K562 (cell line): Measurements from ENCODE around the gene DDX20. TPM values are rescaled to one million over a fixed set of nuclear protein-coding genes. Genes with fewer than 3 reads are reported as not detected.

ENCODE experiments used
- ATAC-seq: fragments of 200-7000 bp; cut with Tn5 transposase; 3 replicates; pipeline ENCODE4 v1.9.1; 2020; ENCODE audit warnings: moderate library complexity
- BruUV-seq: library from RNA; stranded (reverse); fragments of 400-500 nt; replicated peaks from 2 replicates; lab custom pipeline; 2021; lab: Mats Ljungman, UMichigan
- CTCF ChIA-PET: fragments of 300-600 bp; formaldehyde crosslinking; extraction: SDS; loops from one replicate; lab custom pipeline; 2021; ENCODE audit warnings: low intra/inter-chr PET ratio; lab: Yijun Ruan, JAX
- POLR2A ChIA-PET: fragments of 300-600, 350-650 bp; sonication (Branson Sonifier 250); formaldehyde crosslinking; extraction: SDS; loops from one replicate; lab custom pipeline; 2021; ENCODE audit warnings: antibody characterized with exemption, inconsistent platforms; lab: Yijun Ruan, JAX
- DNase-seq, 4 experiments: peaks; one replicate each; pipeline versions ENCODE4 v3.0.0 to v3.0.0-alpha.2; 2011 to 2018; ENCODE audit warnings: low spot score in 3 of 4, mixed read lengths in 3 of 4; ENCODE audit errors: extremely low read depth in 1 of 4
- FAIRE-seq: peaks from 2 replicates; lab custom pipeline; 2011; peaks lifted over from hg19 to GRCh38; lab: Jason Lieb, UNC
- H2AFZ ChIP-seq: 2 replicates; pipeline ENCODE4 v1.6.0; 2011; ENCODE audit warnings: low read depth, low read length, control low read depth, inconsistent platforms
- H3K27ac ChIP-seq: fragments of 200-600 bp; 3 replicates; pipeline ENCODE4 v1.8.0; 2011; ENCODE audit warnings: low read depth, mild to moderate bottlenecking, control low read depth, inconsistent platforms, low read length, moderate library complexity, mixed read lengths; ENCODE audit errors: extremely low read depth
- H3K27me3 ChIP-seq, 2 experiments: fragments of 300-600 bp in 1 of 2; 2 replicates in 1 of 2; 3 replicates in 1 of 2; pipeline versions ENCODE4 v1.6.0 to v1.8.0; 2011; ENCODE audit warnings: inconsistent platforms in 2 of 2, low read length in 2 of 2, mild to moderate bottlenecking in 1 of 2, mixed read lengths in 1 of 2, moderate library complexity in 1 of 2; ENCODE audit not compliant: control insufficient read depth in 2 of 2, insufficient read depth in 2 of 2
- H3K36me3 ChIP-seq: fragments of 300-600 bp; 3 replicates; pipeline ENCODE4 v1.8.0; 2011; ENCODE audit warnings: mild to moderate bottlenecking, low read length, inconsistent platforms; ENCODE audit not compliant: control insufficient read depth, insufficient read depth
- H3K4me1 ChIP-seq, 2 experiments: fragments of 200-600 bp in 1 of 2; replicated peaks in 1 of 2; 2 replicates in 1 of 2; 3 replicates in 1 of 2; pipeline versions ENCODE4 v1.5.1 to v1.8.0; 2011; ENCODE audit warnings: inconsistent platforms in 2 of 2, low read length in 2 of 2, mild to moderate bottlenecking in 1 of 2, mixed read lengths in 1 of 2, moderate library complexity in 1 of 2; ENCODE audit not compliant: control insufficient read depth in 2 of 2, insufficient read depth in 2 of 2
- H3K4me2 ChIP-seq: 2 replicates; pipeline ENCODE4 v1.6.1; 2011; ENCODE audit warnings: low read length, control low read depth, inconsistent platforms, mixed read lengths; ENCODE audit not compliant: insufficient read depth
- H3K4me3 ChIP-seq: fragments of 200-600 bp; sonication (generic), shearing (Covaris generic); 2 replicates; pipeline ENCODE4 v1.5.1; 2016; ENCODE audit warnings: control low read depth, inconsistent platforms
- H3K79me2 ChIP-seq: fragments of 200-600 bp; 3 replicates; pipeline ENCODE4 v1.8.0; 2011; ENCODE audit warnings: low read length, inconsistent platforms; ENCODE audit not compliant: control insufficient read depth, insufficient read depth
- H3K9ac ChIP-seq, 2 experiments: 2 replicates each; pipeline versions ENCODE4 v1.6.0 to v1.6.1; 2011; ENCODE audit warnings: low read depth in 2 of 2, low read length in 2 of 2, control low read depth in 1 of 2, inconsistent platforms in 1 of 2, mild to moderate bottlenecking in 1 of 2, mixed read lengths in 1 of 2; ENCODE audit not compliant: insufficient read depth in 1 of 2
- H3K9me1 ChIP-seq: one replicate; pipeline ENCODE4 v1.6.0; 2011; ENCODE audit warnings: inconsistent platforms, mild to moderate bottlenecking, low read length, moderate library complexity; ENCODE audit not compliant: control insufficient read depth, insufficient read depth
- H3K9me3 ChIP-seq: replicated peaks from 2 replicates; pipeline ENCODE4 v1.5.1; 2011; ENCODE audit warnings: low read depth, low read length, inconsistent platforms; ENCODE audit not compliant: control insufficient read depth, insufficient read depth
- H4K20me1 ChIP-seq: replicated peaks from 2 replicates; pipeline ENCODE4 v1.6.1; 2011; ENCODE audit warnings: low read length, inconsistent platforms, mixed read lengths; ENCODE audit not compliant: control insufficient read depth, insufficient read depth
- ATF4 ChIP-seq: fragments of 450-650 bp; formaldehyde crosslinking; IDR thresholded peaks from 2 replicates; pipeline ENCODE4 v1.4.0; 2022; ENCODE audit warnings: mild to moderate bottlenecking, moderate library complexity
- ESRRA ChIP-seq: fragments of 450-650 bp; IDR thresholded peaks from 2 replicates; pipeline ENCODE4 v1.6.1; 2014; ENCODE audit warnings: low read depth, mild to moderate bottlenecking, moderate library complexity, borderline replicate concordance
- KDM1A ChIP-seq, 2 experiments: fragments of 450-650 bp; IDR thresholded peaks; 2 replicates each; pipeline ENCODE4 v1.6.1; 2016; ENCODE audit warnings: mild to moderate bottlenecking in 2 of 2
- POLR2A ChIP-seq: fragments of 450-650 bp; conservative IDR thresholded peaks from 2 replicates; pipeline ENCODE4 v1.6.1; 2016
- PTRF ChIP-seq: fragments of 450-650 bp; IDR thresholded peaks from 2 replicates; pipeline ENCODE4 v1.6.1; 2016; ENCODE audit warnings: mild to moderate bottlenecking, missing genetic modification characterization, missing compliant biosample characterization
- SAFB ChIP-seq: fragments of 200-400 bp; formaldehyde crosslinking; IDR thresholded peaks from 2 replicates; pipeline ENCODE4 v1.6.1; 2017; ENCODE audit warnings: low read depth, low read length, borderline replicate concordance
- SPI1 ChIP-seq: IDR thresholded peaks from 2 replicates; pipeline ENCODE4 v1.6.1; 2011; ENCODE audit warnings: low read depth, low read length, control low read depth, borderline replicate concordance
- ZBTB34 ChIP-seq: fragments of 250-450 bp; sonication (Bioruptor Pico); IDR thresholded peaks from 2 replicates; pipeline ENCODE4 v1.8.0; 2021; ENCODE audit warnings: mild to moderate bottlenecking, moderate library complexity
- WGBS: fragments of 100-300 bp; shearing (Covaris generic); methylation state at CpG from one replicate; pipeline ENCODE4 v1.1.6; 2016; ENCODE audit warnings: low coverage, mixed read lengths; ENCODE audit not compliant: insufficient coverage; ENCODE audit errors: missing lambda C conversion rate; 5-methylcytosine and 5-hydroxymethylcytosine counted together
- in situ Hi-C: fragments of 300-500 bp; cut with MboI; formaldehyde crosslinking; loops from 4 replicates; pipeline ENCODE4 v1.15.0; 2018; ENCODE audit warnings: inconsistent platforms, mixed read lengths
- intact Hi-C: fragments of 100-400 bp; cut with micrococcal nuclease; formaldehyde crosslinking; loops from 2 replicates; pipeline ENCODE4 v1.14.2; 2022
- polyA plus RNA-seq, 8 experiments: library from polyadenylated mRNA; depleted of rRNA in 4 of 8; stranded (reverse) in 5 of 8; unstranded in 3 of 8; fragments of >200 nt; fragmentation: Nextera tagmentation in 2 of 8; fragmentation: Illumina TruSeq in 1 of 8; extraction: Ambion mirVana in 2 of 8; extraction: Trizol in 1 of 8; gene quantifications; 2 replicates each; pipeline versions ENCODE4 v1.2.1 to v1.2.3, GENCODE V29; 2011 to 2014; ENCODE audit warnings: inconsistent platforms in 1 of 8, missing spikeins in 1 of 8
- total RNA-seq, 7 experiments: library from RNA; depleted of rRNA in 6 of 7; stranded (reverse); fragments of >200 nt in 6 of 7; fragmentation: Illumina TruSeq in 2 of 7; extraction: Trizol in 2 of 7; gene quantifications; 2 replicates each; pipeline versions ENCODE4 v1.2.1 to v1.2.3, GENCODE V29; 2011 to 2021; ENCODE audit warnings: low replicate concordance in 1 of 7
- TF ChIP-seq, protein P1 (sequence below): fragments of 450-650 bp; IDR thresholded peaks from 2 replicates; pipeline ENCODE4 v1.6.1; 2016; ENCODE audit warnings: missing biosample characterization, missing genetic modification characterization
- TF ChIP-seq, protein P2 (sequence below), 2 experiments: fragments of 450-650 bp; conservative IDR thresholded peaks; 2 replicates each; pipeline ENCODE4 v1.6.1; 2017; ENCODE audit warnings: mild to moderate bottlenecking in 2 of 2, moderate library complexity in 2 of 2

The DDX20 gene
- total and polyA plus RNA-seq, 9 of the 15 experiments (the other 6 are each of a cell fraction or from before 2014, with no cell fraction given), result 8.3 to 33.4 (median 24.5) TPM

DNA sequence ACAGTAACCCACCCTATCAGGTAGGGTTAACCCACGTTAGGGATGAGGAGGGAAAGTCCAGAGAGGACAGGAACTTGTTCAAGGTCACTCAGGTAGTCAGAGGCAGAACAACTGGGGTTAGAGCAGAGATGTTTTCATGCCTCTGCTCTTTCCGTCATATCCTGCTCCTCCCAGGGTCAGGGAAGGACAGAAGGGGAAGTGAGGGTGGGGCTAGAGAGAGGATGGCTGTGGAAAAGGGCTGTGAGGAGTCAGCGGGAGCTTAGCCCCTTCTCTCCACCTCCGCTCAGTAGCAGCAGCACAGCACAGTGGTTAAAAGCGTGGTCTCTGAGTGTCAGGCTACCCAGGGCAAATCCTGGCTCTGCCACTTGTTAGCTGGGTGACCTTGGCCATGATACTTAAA is 36.5 kb downstream of the DDX20 start:
- BruUV-seq, result no TSS peak
- in situ Hi-C loops, result no loop called here

More for the DNA sequence above, 36.5 kb downstream of the DDX20 start:
- FAIRE-seq, result no peak
- no peak for DNase-seq
- 1% methylated on average over 5 of the region's 5 CpGs for WGBS
- Histone ChIP-seq H3K9me1 (no peaks in the 10 kb centered on the region), H3K4me2 (no peak overlapping the region), H3K79me2 (no peaks in the 10 kb centered on the region), H3K4me3 (no peak overlapping the region), H3K9ac (no peak overlapping the region), H3K9me3 (no peaks in the 10 kb centered on the region), H3K4me1 (no peaks in the 10 kb centered on the region), H3K27ac (no peak overlapping the region), H3K27me3 (peaks cover 36% of the 10 kb centered on the region in 2 experiments), H3K36me3 (no peaks in the 10 kb centered on the region), H2AFZ (no peak overlapping the region), H4K20me1 (peaks cover 5% of the 10 kb centered on the region; the same call in 1 of the 2 replicates)
- CTCF ChIA-PET, result interaction anchor here (0.6 kb wide), 1 partner anchor 545 kb away, joined by 3 read pairs; no protein-coding TSS in a partner anchor
- POLR2A ChIA-PET, result interaction anchor here (0.6 to 0.8 kb wide), 3 partner anchors 28 to 535 kb away, joined by 3 read pairs; no protein-coding TSS in a partner anchor
- intact Hi-C loops, result no loop called here
- TF ChIP-seq ATF4 (no peak), ESRRA (peak; percentile 22; the same call in 1 of the 2 replicates), SAFB (no peak), PTRF (tag) (no peak), KDM1A (IDR thresholded peaks at IDR 0.05) (no peak), ZBTB34 (CRISPR knock-in tag) (no peak), SPI1 (peak; percentile 48; the same call in 1 of the 2 replicates), POLR2A (no peak)
- TF ChIP-seq, protein P1, sequence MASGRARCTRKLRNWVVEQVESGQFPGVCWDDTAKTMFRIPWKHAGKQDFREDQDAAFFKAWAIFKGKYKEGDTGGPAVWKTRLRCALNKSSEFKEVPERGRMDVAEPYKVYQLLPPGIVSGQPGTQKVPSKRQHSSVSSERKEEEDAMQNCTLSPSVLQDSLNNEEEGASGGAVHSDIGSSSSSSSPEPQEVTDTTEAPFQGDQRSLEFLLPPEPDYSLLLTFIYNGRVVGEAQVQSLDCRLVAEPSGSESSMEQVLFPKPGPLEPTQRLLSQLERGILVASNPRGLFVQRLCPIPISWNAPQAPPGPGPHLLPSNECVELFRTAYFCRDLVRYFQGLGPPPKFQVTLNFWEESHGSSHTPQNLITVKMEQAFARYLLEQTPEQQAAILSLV (tag), result no peak
- TF ChIP-seq, protein P2, sequence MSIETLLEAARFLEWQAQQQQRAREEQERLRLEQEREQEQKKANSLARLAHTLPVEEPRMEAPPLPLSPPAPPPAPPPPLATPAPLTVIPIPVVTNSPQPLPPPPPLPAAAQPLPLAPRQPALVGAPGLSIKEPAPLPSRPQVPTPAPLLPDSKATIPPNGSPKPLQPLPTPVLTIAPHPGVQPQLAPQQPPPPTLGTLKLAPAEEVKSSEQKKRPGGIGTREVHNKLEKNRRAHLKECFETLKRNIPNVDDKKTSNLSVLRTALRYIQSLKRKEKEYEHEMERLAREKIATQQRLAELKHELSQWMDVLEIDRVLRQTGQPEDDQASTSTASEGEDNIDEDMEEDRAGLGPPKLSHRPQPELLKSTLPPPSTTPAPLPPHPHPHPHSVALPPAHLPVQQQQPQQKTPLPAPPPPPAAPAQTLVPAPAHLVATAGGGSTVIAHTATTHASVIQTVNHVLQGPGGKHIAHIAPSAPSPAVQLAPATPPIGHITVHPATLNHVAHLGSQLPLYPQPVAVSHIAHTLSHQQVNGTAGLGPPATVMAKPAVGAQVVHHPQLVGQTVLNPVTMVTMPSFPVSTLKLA (conservative IDR thresholded peaks at IDR 0.05), result no peak
- peak; percentile 47; the same call in 1 of the 3 replicates for ATAC-seq
